ENCODE data around the gene MSRB3.

The MSRB3 gene

DNA sequence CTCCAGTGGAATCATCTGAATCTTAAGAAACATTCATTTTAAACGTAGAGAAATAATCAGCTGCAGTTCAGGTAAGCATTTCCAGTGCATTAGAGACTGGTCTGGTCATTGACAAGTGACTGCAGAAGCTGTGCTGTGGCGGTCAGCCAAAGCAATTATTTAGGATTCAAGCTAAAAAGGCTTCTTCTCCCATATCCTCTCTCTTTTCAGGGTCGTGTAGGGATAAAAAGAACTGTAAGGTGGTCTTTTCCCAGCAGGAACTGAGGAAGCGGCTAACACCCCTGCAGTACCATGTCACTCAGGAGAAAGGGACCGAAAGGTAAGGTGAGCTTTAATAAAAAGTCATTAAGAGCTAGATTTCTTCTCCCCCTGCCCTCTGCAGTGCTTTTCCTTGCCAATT lies 48.1 kb downstream of the MSRB3 start:
- DNase-seq (ENCODE audit: low spot score) = no peak

DNA sequence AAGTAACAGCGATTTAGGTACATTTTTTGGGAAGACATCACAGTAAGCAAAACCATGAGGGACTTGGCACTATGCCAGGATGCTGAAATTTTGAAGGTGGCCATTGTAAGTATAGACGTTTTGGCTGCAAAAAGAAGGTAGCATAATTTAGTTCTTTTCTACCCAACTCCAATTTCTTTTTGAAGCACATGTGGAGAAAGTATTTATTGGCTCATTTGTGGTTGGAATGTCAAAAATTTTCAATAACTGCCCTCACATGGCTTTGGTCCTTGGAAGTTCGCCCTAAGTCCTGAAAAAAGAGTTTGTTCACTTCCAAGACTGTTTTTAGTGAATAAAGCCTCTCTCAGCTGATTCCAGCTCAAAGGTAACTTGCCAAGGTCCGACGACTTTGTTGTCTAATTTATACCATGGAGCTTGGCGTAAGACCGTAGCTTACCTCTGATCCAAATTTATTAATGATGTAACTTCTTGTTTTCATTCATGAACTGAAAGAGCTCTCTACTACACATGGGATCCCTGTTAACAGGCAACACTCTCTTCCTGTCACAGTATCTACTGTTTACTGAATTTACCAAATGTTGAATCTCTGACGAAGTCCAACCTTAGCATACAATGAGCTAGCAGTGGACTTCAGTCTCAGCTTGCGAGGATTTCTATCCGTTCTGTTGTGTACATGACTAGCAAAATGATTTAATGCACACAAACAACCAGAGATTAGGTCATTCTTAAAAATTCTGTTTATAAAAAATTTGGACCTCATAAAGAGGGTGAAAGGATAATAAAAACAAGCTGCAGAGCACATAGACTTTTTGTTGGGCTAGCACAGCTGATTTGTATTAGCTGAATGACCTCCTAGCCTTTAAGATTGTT lies 49.0 kb downstream of the MSRB3 start:
- DNase-seq (ENCODE audit: low spot score) = no peak

DNA sequence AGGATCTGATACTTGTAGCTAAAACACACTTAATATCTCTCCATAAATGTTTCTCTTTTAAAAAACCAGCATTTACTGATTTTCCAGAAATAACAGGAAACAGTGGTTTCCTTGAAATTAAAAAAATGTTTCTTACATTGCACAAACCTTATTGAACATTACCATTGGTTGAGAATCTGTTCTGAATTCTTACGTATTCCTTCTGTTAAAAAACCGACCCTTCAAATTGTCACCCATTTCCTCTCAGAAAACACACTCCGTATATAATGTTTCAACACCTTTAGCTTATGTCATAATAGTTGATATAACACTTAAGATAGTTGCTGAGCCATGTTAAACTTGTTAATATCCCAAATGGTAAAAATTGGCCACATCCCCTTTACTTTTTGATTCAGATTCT lies 51.2 kb downstream of the MSRB3 start:
- DNase-seq (ENCODE audit: low spot score) = no peak

DNA sequence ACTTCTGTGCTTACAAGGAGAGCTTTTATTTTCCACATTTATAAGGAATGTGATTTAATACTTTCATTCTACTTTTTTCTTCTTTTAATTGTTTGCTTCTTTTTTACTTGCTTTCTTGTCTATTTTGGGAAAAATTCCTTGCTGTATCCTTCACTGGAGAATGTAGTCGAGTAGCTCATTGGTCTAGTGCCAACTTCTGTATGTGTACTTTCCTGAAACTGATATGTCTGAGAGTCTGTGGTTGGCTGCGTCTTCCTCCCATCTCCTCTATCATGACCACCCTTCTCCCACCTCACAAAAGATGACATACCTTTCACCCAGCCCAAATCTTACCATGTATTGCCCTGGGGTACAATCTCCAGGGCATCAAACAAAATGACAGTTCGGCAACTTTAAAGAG lies 51.8 kb downstream of the MSRB3 start:
- no peak for DNase-seq (ENCODE audit: low spot score)

DNA sequence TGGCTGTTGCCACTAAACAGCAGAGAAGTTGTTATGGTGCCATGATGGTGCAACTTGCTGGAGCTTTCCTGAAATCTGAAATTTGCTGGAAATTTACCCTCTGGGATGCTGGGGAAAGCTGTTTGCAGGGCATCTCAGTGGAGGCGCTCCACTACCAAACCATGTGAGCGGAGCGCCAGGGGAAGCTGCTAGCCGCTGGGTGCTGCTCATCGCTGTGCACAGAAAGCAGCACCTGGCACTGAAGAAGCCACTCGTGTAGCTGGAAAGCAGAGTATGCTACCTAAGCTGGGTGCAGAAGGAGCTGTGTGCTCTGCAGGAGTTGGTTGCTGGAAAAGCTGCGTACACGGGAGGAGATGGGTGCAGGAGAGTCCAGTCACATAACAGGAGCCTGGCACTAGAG lies 53.0 kb downstream of the MSRB3 start:
- no peak for DNase-seq (ENCODE audit: low spot score)

DNA sequence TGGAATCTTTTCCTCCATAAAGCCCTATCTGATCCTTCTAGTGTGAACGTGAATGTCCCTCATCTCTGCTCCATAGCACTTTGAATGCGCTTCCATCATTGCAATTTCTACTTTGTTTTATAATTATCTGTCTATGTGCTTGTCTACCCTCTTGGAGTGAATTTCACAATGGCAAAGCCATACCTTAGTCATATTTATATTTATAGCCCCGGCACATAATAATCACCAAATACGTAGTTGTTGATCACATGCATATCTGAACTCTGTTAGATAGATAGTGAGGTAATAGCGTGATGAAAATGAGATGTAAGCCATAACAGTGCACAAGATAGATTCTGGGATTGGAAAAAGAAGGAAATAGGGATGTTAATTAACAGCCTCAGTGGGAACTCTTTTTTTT lies 55.2 kb downstream of the MSRB3 start:
- no peak for DNase-seq (ENCODE audit: low spot score)

DNA sequence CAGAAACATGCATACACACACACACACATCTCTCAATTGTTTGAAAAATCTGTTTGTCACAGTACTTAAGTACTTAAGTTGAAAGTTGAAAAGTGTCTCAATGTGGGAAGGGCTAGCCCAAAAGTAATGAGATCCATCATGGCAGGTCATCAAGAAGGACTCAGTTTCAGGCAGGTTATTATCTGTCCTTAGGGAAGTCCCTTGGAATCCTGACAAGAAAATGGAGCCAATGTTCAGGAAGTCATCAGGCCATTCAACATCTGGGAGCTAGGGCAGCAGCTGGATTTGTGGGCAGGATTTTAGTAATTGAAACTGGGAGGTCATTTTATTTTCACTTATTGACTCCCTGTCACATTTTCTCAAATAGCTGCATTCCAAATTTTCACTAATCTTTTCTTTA lies 56.0 kb downstream of the MSRB3 start:
- DNase-seq (ENCODE audit: low spot score) = no peak

DNA sequence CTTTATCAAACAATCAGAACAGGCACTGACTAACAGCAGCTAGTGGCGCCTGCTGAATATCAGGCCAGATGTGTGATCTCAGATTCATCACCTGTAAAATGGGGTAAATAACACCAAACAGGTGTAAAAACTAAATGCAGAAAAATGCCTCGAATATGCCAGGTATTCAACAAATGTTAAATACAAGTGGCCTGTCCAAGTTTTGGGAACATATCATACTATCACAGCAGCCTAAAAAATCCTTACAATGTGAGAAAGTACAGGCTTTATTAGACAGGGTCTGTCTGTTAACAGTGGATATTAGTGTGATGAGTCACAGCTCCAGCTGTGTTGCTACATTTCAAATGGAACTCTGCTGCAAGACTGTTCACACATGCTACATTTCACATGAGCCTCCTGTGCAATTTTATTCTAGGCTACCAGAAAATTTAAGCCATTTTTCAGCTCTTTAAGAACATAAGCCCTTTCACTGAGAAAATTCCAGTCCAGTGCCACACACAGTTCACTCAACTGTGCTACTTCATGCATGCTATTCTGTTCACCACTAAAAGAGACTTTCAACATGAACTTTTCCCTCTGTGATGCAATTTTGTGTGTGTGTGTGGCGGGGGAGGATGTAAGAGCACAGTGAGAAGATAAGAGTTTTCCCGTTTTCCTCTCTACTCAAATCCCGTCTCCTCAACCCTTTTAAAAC lies 56.7 kb downstream of the MSRB3 start:
- peak; percentile 7 for DNase-seq (ENCODE audit: low spot score)

DNA sequence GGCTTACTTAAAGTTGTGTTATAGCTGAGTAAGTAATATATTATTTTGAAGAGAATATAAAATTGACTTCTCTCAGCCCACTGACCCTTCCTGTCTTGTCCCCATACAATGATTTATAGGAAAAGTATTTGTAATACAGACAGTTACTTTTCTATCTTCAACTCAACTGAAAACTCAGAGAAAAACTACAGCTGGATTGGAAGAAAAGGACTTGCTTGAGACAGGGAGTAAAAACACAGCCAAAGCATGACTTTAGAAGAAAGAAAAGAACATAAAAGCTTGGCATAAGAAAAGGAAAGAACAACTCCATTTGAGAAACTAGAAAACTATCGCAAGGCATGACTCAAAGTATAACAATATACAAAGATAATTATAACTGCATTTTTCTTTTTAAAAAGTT lies 57.5 kb downstream of the MSRB3 start:
- DNase-seq (ENCODE audit: low spot score) = no peak

DNA sequence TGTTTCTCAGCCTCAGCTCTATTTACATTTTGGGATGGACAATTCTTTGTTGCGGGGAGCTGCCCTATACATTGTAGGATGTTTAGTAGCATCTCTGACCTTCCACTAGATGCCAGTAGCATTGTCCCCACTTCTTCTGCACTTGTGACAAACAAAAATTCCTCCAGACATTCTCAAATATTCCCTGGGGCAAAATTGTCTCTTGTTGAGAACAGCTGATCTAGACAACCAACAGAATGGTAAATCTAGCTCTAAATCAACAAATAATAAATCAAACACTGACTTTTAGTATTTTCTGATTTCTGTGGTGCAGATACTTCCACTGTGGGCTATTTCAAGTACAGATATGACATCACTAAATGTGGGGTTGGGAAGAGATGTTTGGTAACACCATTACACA lies 60.7 kb downstream of the MSRB3 start:
- no peak for DNase-seq (ENCODE audit: low spot score)

DNA sequence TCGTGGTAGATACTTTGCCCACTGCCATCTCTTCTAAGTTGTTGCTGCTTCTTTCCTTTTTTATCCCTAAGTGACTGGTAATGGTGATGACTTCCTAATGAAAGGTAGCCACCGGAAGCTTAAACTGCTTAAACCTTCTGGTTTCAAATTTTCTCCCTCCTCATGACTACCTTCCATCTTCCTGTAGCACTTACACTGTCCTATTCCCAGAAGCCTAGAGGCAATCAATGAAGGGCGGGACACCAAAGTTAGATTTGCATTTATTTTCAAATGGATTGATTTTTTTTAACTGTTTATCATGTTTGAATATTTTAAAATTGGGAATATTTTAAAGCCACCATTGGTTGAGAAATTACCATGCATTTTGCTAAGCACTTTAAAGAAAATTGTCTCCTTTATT lies 64.7 kb downstream of the MSRB3 start:
- no peak for DNase-seq (ENCODE audit: low spot score)

DNA sequence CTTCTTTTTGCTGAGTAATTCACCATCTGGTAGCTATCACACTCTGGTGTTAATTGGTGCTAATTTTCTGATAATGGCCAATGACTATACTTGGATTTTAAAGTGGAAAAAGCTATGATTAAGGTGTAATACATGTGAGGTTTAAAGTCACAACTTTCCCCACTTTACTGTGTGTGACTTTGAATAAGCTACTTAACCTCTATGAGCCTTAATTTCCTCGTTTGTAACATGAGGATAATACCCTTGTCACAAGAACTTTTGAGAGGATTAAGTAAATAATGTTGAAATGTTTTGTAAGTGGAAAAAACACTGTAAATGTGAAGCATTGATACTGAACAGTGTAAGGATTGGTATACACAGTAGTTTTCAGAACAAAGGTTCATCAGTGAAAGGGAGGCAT lies 65.3 kb downstream of the MSRB3 start:
- no peak for DNase-seq (ENCODE audit: low spot score)

DNA sequence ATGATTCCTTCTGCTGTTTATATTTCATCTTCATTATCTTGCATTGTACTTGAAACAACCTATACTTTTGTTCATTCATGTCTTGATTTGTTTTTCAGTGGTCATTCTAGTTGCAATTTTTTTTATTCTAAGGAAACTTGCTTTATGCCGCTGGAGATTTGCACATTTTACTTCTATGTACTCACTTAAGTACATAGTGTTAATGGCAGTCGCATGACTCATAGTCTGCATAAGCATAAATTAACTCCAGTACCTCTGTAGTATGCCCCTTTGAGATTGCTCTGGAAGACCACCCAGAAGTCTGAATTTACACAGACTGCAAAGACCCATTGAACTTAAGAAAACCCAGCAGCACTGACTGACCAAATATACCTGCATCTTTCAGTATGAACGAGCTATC lies 77.0 kb downstream of the MSRB3 start:
- no peak for DNase-seq (ENCODE audit: low spot score)

DNA sequence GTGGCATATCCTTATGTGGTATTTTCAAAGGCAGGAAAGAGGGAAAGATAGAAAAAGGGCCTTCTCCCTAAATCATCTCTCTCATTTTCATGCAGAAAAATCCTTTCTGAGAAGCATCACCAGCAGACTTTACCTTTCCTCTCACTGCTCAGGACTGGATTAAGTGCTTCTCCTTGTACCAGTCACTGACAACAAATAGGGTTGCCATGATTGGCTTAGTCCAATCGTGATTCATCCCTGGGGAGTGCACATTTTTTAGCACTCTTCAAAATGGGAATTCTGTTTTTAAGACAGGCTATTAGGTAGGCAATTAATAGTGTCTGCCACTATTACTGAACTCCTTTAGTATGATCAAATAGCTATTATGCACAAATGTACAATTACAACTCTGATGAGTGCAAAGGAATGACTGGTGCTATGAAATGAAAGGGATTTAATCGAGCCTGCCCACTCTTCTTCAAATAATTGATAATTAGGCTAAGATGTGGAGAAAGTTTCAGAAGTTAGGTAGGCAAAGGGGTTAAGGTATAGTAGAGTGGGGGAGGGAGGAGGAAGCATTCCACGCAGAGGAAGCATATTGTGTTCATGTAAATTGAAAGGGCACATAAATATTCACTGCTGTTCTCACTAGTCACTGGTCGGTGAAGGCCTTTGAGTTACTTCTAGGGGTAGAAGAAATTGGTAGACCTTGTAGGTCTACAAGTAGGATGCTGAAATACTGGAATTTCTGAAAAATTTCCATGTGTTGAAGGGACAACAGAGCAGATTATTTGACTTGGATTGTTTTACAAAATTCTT lies 84.0 kb downstream of the MSRB3 start:
- no peak for DNase-seq (ENCODE audit: low spot score)

DNA sequence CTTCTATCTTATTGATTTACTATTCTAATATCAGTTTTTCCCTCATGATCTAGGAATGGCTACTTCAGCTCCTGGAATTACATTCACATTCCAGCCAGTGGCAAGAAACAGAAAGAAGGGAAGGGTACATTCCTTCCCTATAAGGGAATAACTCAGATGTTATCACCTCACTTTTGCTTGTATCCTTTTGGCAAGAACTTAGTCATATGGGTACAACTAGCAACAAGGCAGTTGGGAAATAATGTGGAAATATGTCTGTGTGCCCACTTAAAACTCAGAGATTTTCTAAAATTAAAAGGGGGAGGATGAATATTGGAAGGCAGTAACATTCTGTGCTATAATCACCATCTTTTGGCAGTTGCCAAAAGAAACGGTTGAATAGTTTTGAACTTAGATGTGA lies 85.6 kb downstream of the MSRB3 start:
- DNase-seq (ENCODE audit: low spot score) = no peak

DNA sequence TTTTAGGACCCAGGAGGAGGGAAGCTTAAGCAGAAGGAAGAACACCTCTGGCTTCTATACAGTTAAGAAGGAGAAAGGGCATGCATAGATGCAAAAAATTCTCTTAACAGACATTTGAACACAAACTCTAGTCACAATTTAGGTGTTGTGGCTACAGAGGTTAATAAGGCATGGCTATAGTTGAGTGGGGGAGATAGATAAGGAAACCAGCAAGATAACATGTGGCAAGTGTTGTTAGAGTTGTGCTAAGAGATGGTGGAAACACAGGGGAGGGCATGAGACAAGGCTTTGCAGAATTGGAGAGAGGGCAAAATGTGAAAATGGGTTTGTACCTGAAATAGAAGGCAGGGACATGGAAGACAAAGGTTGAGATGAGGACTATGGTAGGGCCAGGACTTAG lies 88.9 kb downstream of the MSRB3 start:
- no peak for DNase-seq (ENCODE audit: low spot score)

DNA sequence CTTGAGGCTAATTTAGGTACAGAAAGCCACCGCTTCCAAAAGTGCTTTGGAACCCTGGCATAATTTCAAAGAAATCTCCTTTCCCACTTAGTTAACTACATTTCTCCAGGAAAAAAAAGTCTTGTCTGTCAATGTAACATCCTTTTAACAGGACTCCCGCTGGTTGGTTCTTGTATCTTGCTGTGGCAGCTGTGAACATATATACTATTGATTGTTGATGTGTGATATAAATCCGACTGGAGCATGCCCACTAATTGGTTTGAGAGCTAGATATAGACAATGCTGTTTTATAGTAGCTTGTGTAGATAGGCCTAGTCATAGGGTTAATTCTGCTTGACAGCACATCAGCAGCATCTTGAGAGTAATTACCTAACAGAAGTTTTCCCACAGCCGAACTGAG lies 89.6 kb downstream of the MSRB3 start:
- no peak for DNase-seq (ENCODE audit: low spot score)

DNA sequence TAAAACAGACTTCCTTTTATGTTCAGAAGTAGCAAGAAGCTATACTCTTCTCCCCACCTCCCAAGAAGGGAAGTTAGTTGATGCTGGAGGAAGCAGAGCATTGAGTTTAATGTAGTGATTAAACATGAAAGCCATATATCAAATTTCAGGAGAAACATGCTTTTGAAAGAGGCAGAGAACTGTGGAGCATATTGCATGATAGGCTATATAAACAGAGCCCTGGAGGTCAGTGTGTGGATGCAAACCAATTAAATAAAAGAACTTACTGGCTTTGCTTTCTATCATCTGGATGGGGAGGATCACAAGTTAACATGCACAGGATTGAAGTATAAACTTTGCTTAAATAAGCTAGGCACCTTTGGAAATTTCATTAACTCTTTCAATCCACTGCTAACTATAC lies 94.1 kb downstream of the MSRB3 start:
- no peak for DNase-seq (ENCODE audit: low spot score)

DNA sequence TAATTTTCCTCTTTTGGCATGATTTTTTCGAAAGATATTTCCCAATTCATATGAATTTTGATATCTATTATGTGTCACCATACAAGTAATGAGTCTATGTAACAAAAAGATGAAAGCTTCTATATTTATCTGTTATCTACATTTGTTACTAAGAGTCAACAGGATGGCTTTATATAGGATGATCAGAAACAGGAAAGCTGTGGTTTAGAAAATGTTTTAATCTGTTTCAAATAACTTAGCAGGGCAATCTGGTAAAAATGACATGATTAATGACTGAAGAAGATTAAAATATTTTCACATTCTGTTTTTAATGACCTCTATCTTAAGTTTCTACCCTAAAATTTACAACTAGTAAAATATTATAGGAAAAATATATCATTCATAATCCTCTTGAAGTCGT lies 105.8 kb downstream of the MSRB3 start:
- DNase-seq (ENCODE audit: low spot score) = no peak

DNA sequence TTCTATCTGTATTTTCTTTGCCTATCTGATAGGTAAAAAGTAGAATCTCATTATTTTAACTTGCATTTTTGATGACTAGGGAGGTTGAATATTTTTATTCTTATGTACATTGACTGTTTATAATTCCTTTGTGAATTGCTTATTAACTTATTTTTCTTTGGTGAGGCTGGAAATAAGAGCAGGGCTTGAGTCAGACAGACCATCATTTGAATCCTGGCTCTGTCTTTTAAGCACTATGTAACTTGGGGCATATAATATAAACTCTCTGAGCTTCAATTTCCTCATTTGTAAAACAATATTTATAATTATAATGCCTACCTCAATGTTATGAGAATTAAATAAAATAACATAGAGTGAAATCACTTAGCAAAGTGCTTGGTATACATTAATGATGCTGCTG lies 108.9 kb downstream of the MSRB3 start:
- DNase-seq (ENCODE audit: low spot score) = no peak

DNA sequence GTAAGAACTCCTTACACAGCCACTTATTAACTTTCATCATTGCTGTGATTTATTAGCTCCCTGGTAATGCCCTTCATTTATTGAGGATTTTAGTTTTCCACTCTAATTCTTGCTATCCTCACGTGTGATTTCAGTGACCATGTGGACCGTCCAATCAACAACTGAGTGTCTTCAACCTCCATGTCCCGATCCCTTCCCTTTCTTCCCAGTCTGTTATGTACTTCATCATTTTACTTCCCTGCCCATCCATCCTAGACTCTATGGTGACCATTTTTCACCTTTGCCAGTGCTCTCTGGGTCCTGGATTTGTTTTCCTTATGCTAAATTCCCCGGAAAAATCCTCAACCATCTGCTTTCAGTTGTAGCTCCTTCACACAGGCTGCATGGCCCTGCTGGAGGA lies 111.0 kb downstream of the MSRB3 start:
- no peak for DNase-seq (ENCODE audit: low spot score)

DNA sequence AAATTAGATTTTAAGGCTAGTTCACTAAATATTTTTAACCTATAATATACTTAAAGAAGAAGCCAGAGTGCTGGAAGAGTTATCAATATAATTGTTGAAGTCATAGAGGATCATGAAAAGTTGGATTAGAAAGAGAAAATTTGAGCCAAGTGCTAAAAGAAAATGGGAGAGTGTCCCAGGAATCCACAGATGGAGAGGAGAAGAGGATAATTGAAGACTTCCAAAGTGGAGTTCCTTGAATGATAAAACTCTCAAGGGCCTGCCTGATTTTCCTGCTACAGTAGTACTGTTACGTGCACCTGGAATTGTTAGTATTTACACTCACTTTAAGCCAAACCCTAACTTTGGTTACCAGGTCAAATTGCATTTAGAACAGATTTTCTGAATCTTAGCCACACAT lies 113.2 kb downstream of the MSRB3 start:
- no peak for DNase-seq (ENCODE audit: low spot score)

DNA sequence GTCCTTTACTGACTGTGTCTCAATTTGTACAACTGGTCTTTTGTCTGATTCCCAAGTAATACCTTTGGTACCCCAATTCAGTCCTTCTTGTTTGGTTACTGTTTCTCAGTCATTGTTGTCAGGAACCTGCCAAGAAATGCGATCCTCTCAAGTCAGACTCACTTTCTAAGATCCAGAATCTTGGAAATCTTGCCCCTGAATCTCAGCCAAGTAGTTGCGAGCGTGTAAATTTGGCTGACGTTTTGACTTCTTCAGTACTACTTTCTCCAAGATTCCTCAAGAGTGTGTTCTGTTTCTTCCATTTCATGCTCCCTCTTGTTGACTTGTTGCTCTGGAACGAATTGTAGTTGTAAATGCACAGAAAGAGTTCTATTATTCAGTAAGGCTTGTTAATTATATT lies 114.0 kb downstream of the MSRB3 start:
- no peak for DNase-seq (ENCODE audit: low spot score)

All from kidney capillary endothelial cell (primary cell).